ENCODE data around the gene PLXDC1.
"Not testable (repeated sequence)": the region's sequence is repeated elsewhere in the genome, so short reads cannot be mapped to it uniquely, and the experiment has no call there.

Gene PLXDC1

DNA sequence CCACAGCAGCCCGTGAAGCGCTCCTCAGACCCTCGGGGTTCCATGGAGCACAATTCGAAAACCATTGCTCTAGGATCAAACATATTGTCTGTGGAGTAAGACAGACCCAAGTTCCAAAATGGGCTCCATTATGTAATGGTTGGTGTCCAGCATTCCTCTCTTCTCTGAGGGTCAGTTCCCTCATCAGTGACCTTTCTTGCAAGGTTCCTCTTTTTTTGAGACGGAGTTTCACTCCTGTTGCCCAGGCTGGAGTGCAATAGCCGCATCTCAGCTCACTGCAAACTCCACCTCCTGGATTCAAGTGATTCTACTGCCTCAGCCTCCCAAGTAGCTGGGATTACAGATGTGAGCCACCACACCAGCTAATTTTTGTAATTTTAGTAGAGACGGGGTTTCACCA, 28.4 kb downstream of the PLXDC1 start:
- no peak for DNase-seq

DNA sequence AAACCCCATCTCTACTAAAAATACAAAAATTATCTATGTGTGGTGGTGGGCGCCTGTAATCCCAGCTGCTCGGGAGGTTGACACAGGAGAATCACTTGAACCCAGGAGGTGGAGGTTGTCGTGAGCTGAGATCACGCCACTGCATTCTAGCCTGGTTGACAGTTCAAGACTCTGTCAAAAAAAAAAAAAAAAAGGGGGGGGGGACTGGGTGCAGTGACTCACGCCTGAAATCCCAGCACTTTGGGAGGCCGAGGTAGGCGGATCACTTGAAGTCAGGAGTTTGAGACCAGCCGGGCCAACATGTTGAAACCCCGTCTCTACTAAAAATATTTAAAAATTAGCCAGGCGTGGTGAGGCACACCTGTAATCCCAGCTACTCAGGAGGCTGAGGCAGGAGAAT, 29.5 kb downstream of the PLXDC1 start:
- DNase-seq = not testable (repeated sequence)

- DNase-seq = no peak
Measured at GRCh38 chr17:39118674-39119419, 32.6 kb downstream of the PLXDC1 start.

- DNase-seq = no peak
Measured at GRCh38 chr17:39116224-39116623, 35.2 kb downstream of the PLXDC1 start.

DNA sequence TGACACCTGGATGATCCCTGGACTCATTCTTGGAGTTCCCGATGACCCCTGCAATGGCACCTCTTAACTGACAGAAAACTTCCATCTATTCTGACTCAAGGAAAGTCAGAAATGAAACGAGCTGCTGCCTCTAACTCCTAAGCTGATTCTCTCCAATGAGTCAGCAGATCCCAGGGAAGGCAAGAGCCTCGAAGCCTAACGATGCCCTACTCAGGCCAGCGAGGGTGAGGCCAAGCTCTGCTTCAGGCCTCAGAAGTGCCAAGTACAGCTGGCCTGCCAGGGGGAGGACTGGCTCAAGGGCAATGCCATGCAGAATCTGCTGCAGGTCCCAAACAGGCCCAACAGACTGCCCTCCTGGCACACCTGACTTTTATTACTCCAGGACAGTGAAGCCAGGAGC, 36.3 kb downstream of the PLXDC1 start:
- no peak for DNase-seq

DNA sequence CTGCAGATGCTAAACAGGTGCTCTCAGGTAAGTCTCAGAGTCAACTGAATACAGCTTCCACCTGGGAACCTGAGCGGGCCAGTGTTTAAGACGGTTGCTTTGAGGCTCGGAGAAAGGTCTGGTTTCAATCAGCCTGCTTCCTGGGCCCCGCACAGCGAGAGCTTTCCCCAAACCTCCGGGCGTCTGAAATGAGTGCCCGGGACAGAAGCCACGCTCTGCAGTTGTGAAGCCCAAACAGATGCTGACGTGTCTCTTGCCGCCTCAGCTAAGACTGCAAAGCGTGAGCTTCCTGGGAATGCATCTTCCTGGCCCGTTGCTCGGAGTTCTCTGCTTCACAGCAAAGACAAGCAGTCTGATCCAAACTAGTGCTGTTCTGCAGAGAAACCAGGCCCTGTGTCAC, 36.7 kb downstream of the PLXDC1 start:
- no peak for DNase-seq

DNA sequence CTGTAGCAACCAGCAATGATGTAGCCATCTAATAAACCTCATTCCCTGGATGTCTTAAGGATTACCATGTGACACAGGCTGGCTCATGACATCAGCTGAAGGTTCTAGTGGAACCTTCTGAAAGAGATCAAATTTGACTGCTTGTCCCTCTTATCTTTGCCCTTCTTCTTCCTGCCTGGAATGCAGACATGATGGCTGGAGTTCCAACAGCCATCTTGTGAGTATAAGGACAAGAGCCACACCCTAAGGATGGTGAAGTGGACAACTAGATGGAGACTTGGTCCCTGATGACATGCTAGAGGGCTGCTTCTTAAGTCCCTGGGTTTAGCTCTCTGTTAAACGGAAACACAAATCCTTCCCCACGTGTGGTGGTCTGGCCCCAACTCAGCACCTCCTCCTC, 37.6 kb downstream of the PLXDC1 start:
- no peak for DNase-seq

DNA sequence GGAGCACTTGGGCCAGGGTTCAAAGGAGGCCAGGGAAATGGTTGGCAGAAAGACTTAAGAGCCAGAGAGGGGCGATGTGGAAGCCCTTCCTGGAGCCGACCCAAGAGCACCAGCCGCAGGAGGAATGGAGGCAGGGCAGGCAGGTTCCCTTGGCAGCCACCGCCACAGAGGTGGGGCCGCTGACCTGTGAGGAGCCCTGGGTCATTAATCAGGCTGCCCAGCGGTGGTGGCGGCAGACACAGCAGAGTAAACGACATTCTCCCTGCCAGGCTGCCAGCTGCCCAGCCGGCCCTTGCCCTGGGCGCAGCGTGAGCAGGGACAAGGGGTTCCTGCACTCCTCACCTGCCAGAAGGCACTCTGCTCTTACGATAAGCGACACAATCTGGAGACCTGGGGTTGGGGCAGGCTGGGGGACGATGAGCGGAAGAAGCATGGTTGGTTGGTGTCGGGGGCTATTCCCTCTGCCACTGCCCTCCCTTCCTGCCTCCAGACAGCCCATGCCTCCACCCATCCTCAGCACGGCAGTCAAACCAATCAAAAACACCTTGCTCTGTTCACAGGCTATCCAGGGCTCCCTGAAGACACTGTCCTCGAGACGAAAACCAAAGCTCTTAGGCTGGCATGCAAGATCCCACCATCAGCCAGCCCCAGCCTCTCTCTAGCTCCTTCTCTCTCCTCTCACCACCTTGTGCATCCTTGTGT, 40.9 kb downstream of the PLXDC1 start:
- DNase-seq = no peak

GRCh38 chr17:39108461-39109375, 42.7 kb downstream of the PLXDC1 start:
- DNase-seq = no peak

GRCh38 chr17:39107973-39108372, 43.5 kb downstream of the PLXDC1 start:
- no peak for DNase-seq

- no peak for DNase-seq
Measured at GRCh38 chr17:39107155-39107554, 44.3 kb downstream of the PLXDC1 start.

DNA sequence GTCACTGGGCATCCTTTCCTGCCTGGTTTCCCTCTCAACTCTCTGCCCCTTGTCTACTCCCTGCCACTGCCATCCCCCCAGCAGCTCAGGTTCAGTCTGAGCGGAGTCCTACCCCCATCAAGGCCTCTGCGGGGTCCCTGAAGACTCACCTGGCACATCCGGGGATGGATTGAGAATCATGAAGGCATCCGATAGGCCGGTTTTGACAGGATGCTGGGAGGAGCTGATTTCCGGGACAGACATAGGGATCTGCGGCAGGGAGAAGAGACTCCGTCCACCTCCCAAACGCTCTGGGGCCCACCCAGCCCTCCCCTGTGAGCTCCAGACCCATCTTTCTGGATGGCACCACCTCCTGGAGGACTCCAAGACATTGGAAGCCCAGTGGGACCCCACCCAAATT, 45.7 kb downstream of the PLXDC1 start:
- no peak for DNase-seq

- no peak for DNase-seq
Measured at GRCh38 chr17:39104657-39105056, 46.8 kb downstream of the PLXDC1 start.

- DNase-seq = no peak
Measured at GRCh38 chr17:39104046-39104445, 47.4 kb downstream of the PLXDC1 start.

- no peak for DNase-seq
Measured at GRCh38 chr17:39101091-39101490, 50.3 kb downstream of the PLXDC1 start.

DNA sequence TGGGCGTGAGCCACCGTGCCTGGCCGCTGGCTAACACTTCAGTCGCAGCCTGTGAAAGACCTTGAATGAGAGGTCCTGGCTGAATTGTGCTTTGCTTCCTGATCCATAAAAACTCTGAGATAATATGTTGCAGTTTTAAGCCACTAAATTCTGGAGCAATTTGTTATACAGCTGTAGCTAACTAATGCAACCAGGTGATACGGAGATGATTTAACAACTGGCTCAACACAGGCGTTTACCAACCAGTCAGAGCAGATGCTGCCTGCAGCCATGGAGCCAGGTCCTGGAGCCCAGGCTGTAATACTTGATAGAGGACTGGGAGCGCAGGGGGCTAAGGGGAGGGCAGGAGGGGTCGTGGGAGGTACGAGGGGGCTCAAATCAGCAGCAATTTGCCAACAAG, 50.9 kb downstream of the PLXDC1 start:
- DNase-seq = no peak

GRCh38 chr17:39099663-39100286, 51.7 kb downstream of the PLXDC1 start:
- no peak for DNase-seq

DNA sequence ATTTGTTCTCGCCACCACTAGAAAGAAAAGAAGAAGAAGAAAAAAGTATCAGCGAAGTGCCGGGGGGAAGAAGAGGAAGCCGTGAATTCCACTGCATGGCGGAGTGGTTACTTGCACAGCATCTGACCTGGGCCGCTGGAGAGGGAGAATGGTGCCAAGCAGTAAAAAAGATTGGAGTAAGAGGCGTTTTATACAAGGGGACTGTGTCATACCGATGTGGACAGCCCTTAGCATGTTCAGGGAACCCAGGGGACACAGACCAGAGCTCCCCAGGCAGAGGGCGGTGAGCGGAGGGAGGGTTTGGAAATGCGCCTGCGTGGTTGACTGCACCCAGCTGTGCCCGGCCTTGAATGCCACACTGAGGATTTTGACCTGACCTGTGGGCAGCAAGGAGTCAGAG, 52.8 kb downstream of the PLXDC1 start:
- no peak for DNase-seq

- no peak for DNase-seq
Measured at GRCh38 chr17:39097537-39097936, 53.9 kb downstream of the PLXDC1 start.

DNA sequence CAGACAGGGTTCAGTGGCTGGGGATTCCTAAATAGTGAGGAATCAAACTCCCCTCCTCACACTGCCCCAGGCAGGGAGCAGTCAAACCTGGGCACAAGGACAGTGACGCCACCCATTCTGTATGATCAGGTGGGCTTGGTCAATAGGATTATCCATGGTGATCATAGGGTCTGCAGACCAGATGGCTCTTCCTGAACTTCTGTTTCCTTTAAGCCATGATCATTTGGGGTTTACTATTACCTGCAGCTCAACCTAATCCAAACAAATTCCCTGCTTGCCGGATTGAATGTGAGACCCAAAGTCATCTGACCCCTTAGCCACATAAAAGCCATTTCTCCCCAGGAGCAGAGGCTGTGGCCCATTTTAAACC, 54.3 kb downstream of the PLXDC1 start:
- DNase-seq = no peak

- no peak for DNase-seq
Measured at GRCh38 chr17:39096508-39097149, 54.8 kb downstream of the PLXDC1 start.

DNA sequence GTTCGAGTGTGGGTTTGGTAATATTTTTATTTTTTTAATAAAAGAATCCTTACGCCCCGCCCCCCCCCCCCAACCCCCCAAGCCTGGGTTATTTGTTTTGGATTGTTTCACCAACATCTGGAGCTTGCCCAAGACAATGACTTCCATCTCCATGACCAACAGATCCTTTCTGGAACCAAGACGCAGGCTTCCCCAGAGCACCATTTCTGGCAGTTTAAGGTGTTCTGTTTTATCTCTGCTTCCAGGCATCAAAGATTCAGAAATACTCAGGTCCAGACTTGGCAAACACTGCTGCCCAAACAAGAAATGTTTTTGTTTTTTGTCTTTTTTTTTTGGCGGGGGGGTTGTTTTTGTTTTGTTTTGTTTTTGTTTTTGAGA, 56.1 kb downstream of the PLXDC1 start:
- DNase-seq = no peak
